Suprapubic skin (tissue), 3 donors: ENCODE results near the gene AHNAK2.

Experiments
- EP300 ChIP-seq: sonication (generic); formaldehyde crosslinking; IDR thresholded peaks from one replicate; pipeline ENCODE4 v1.6.1; 2017; ENCODE audit warnings: antibody characterized with exemption
- POLR2A ChIP-seq, 2 donors: fragments of 450-650 bp; IDR thresholded peaks; one replicate each; pipeline ENCODE4 v1.6.1; 2017; ENCODE audit warnings: antibody characterized with exemption in 2 of 2, mild to moderate bottlenecking in 2 of 2, moderate library complexity in 2 of 2
- TF ChIP-seq, protein P1 (sequence below), 2 donors: fragments of 200-600 bp in 1 of 2; fragments of 450-650 bp in 1 of 2; sonication (generic) in 1 of 2; IDR thresholded peaks; one replicate each; pipeline ENCODE4 v1.5.1; 2016 to 2019; ENCODE audit warnings: antibody characterized with exemption in 2 of 2, mild to moderate bottlenecking in 1 of 2, moderate library complexity in 1 of 2

DNA sequence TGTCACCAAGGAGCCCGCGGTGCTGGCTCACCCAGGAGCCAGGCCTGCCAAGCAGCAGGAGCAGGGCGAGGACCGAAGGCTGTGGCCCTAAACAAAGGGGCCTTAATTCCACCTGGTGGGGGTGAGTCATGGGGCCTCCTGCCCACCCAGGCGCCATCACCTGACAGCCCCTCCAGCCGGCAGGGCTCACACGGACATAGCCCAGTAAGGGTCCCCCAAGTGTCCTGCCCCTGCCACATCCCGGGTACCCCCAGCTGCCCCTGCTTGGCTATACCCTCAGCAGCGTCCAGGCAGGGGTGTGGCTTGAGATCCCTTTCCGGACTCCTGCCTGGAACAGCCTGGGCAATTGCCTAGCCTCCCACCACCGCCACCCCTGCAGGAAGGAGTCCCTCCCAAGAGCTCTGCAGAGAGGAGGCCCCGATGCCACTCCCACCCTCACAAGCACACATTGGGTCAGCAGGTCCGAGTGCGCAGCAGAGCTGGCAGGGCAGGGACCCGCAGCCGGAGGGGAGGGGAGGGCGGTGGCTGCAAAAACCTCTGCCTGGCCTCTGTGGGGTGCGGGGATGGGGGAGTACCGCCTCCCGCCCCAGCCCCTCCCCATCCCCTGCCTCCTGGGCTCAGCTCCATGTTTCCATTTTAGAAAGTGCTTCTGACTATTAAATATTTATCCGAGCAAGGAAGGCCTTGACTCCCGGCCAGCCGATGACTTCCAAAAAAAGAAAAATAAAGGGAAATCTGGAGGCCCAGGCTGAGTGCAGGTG lies 4.6 kb downstream of the AHNAK2 start:
- no peak for TF ChIP-seq POLR2A (IDR thresholded peaks at IDR 0.05)
- TF ChIP-seq, protein P1, sequence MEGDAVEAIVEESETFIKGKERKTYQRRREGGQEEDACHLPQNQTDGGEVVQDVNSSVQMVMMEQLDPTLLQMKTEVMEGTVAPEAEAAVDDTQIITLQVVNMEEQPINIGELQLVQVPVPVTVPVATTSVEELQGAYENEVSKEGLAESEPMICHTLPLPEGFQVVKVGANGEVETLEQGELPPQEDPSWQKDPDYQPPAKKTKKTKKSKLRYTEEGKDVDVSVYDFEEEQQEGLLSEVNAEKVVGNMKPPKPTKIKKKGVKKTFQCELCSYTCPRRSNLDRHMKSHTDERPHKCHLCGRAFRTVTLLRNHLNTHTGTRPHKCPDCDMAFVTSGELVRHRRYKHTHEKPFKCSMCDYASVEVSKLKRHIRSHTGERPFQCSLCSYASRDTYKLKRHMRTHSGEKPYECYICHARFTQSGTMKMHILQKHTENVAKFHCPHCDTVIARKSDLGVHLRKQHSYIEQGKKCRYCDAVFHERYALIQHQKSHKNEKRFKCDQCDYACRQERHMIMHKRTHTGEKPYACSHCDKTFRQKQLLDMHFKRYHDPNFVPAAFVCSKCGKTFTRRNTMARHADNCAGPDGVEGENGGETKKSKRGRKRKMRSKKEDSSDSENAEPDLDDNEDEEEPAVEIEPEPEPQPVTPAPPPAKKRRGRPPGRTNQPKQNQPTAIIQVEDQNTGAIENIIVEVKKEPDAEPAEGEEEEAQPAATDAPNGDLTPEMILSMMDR (IDR thresholded peaks at IDR 0.05): no peak
- no peak for TF ChIP-seq EP300
